Activated CD4-positive, alpha-beta memory T cell treated with anti-CD3 and anti-CD28 coated beads, Interleukin-2, amount 10 ng/mL, durations not matched to agents 7 days and 5 days (primary cell): ENCODE data around the gene ADAMTS17. TPM values are rescaled to one million over a fixed set of nuclear protein-coding genes. Genes with fewer than 3 reads are reported as not detected.

Source experiments
- CTCF ChIA-PET: fragments of 350-600 bp; sonication (Branson Sonifier 250); formaldehyde crosslinking; loops from one replicate; lab custom pipeline; 2021; ENCODE audit warnings: antibody characterized with exemption, inconsistent platforms; lab: Charles Lee
- POLR2A ChIA-PET: fragments of 350-600 bp; sonication (Branson Sonifier 250); formaldehyde crosslinking; loops from one replicate; lab custom pipeline; 2021; ENCODE audit warnings: antibody characterized with exemption; lab: Charles Lee
- DNase-seq: peaks from one replicate; pipeline ENCODE4 v3.0.0-alpha.2; 2020
- H3K27ac Mint-ChIP-seq: one replicate; pipeline ENCODE4 v1.8.0; 2021; ENCODE audit warnings: mild to moderate bottlenecking, mixed read lengths
- H3K27me3 Mint-ChIP-seq: one replicate; pipeline ENCODE4 v1.8.0; 2021; ENCODE audit warnings: mixed read lengths
- H3K36me3 Mint-ChIP-seq: one replicate; pipeline ENCODE4 v1.8.0; 2021; ENCODE audit warnings: low read depth, mixed read lengths
- H3K4me1 Mint-ChIP-seq: one replicate; pipeline ENCODE4 v1.8.0; 2021; ENCODE audit warnings: mixed read lengths
- H3K4me3 Mint-ChIP-seq: one replicate; pipeline ENCODE4 v1.8.0; 2021; ENCODE audit warnings: mild to moderate bottlenecking, mixed read lengths
- H3K9me3 Mint-ChIP-seq: one replicate; pipeline ENCODE4 v1.8.0; 2021; ENCODE audit warnings: mixed read lengths
- total RNA-seq, 2 experiments: library from RNA; stranded (reverse); gene quantifications; one replicate each; pipeline ENCODE4 v1.2.3, GENCODE V29; 2021

The ADAMTS17 gene
- total RNA-seq, 2 experiments from 2014 or later, result 0.38 to 0.68 TPM

DNA sequence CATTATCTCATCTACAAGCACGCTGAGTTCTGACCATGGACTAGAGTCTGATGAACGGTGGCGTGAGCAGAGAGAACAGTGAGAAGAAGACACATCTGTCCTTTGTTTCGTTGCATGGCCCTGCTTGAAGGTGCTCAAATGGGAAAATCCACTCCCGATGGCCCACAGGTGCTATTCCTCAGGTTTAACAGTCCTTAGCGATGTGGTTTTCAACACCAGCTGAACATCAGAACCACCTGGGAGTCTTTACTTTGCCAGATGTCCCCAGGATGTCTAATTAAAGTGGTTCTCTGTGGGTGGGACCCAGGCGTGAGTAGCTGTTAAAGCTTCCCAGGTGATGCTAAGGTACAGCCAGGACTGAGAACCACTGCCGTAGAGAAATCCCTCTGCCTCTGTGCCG lies 13.0 kb downstream of the ADAMTS17 start:
- H3K27ac Mint-ChIP-seq, result no peak overlapping the region
- CTCF ChIA-PET, result interaction anchor here (1.7 to 3.7 kb wide), 2 partner anchors 20 to 22 kb away, joined by 8 to 50 read pairs; no protein-coding TSS in a partner anchor
- no peaks in the 10 kb centered on the region for H3K36me3 Mint-ChIP-seq
- peaks cover 22% of the 10 kb centered on the region for H3K4me1 Mint-ChIP-seq
- POLR2A ChIA-PET, result no interaction called here
- no peaks in the 10 kb centered on the region for H3K27me3 Mint-ChIP-seq
- H3K9me3 Mint-ChIP-seq, result no peaks in the 10 kb centered on the region
- DNase-seq, result no peak
- no peak overlapping the region for H3K4me3 Mint-ChIP-seq

DNA sequence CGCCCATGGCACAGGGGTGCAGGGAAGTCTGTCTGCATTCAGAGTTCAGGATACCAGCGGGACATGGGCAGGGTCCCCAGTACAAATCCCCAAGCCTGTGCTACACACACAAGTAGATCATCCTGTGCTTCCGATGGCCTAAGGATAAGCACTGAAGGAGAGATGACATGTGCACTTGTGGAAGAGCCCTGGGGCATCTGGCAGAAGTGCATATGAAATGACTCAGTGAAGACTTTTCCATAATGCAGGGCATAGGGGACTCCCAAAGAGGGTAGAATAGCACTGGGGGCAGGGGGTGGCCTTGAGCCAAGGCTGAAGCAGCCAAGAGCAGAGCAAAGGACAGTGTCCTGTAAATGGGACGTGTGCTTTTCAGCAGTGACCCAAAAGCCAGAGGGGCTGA lies 22.9 kb downstream of the ADAMTS17 start:
- no peaks in the 10 kb centered on the region for H3K27me3 Mint-ChIP-seq
- no peak overlapping the region for H3K4me3 Mint-ChIP-seq
- H3K9me3 Mint-ChIP-seq, result no peaks in the 10 kb centered on the region
- no peaks in the 10 kb centered on the region for H3K36me3 Mint-ChIP-seq
- CTCF ChIA-PET, result no interaction called here
- DNase-seq, result no peak
- no peak overlapping the region for H3K27ac Mint-ChIP-seq
- POLR2A ChIA-PET, result no interaction called here
- no peaks in the 10 kb centered on the region for H3K4me1 Mint-ChIP-seq

DNA sequence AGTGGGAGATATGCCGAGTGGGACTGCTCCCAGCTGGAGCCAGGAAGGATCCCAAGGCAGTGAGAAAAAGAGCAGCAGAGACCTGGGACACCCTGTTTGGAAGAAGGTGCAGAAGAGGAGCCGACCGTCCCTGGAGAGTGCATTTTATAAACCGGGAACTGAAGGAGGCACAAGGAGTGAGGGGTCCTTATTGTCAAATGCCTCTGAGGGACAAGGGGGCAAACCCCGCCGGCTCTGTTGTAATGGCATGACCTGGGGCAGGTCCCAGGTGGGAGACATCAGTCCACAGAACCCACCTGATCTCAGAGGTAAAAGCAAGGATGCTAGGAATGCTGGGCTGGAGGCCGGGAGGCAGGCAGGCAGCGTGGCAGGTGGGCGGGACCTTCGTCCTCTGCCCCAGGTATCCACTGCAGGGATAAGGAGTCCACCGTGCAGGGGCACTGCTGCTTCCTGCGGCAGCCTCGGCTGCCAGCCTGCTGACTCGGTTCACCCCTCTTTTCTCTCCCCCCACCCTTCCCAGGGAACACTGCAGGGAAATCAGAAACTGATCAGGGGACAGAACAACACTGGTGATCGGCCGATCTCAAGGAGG lies 26.9 kb downstream of the ADAMTS17 start:
- no peak for DNase-seq
- H3K27ac Mint-ChIP-seq, result no peak overlapping the region
- no peaks in the 10 kb centered on the region for H3K27me3 Mint-ChIP-seq
- H3K9me3 Mint-ChIP-seq, result no peaks in the 10 kb centered on the region
- H3K4me3 Mint-ChIP-seq, result no peak overlapping the region
- H3K36me3 Mint-ChIP-seq, result no peaks in the 10 kb centered on the region
- CTCF ChIA-PET, result no interaction called here
- POLR2A ChIA-PET, result no interaction called here
- no peaks in the 10 kb centered on the region for H3K4me1 Mint-ChIP-seq

DNA sequence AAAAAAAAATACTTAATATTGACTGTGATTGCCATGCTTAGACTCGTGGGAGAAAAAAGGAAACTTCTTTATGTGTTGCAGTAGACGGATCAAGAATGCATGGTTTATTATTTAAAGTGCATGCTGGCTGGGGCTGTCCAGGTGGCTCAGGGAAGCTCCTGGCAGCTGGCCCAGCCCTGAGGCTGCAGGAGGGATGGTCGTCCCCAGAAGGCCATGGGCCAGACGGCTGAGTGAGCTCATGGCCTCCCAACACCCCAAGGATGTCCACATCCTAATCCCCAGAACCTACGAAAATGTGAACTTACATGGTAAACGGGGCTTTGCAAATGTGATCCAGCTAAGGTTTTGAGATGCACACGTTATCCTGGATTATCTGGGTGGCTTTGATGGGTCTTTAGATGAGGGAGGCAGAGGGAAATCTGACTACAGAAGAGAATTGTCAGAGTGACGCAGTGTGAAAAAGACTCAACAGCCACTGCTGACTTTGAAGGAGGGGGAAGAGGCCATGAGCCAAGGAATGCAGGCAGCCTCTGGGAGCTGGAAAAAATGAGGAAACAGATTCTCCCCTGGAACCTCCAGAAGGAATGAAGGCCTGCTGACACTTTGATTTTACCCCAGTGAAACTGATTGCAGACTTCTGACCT lies 29.8 kb downstream of the ADAMTS17 start:
- Mint-ChIP-seq H3K9me3 (no peaks in the 10 kb centered on the region), H3K27ac (no peak overlapping the region), H3K4me1 (no peaks in the 10 kb centered on the region), H3K36me3 (no peaks in the 10 kb centered on the region), H3K4me3 (no peak overlapping the region), H3K27me3 (no peaks in the 10 kb centered on the region)
- POLR2A ChIA-PET, result no interaction called here
- CTCF ChIA-PET, result no interaction called here
- no peak for DNase-seq

DNA sequence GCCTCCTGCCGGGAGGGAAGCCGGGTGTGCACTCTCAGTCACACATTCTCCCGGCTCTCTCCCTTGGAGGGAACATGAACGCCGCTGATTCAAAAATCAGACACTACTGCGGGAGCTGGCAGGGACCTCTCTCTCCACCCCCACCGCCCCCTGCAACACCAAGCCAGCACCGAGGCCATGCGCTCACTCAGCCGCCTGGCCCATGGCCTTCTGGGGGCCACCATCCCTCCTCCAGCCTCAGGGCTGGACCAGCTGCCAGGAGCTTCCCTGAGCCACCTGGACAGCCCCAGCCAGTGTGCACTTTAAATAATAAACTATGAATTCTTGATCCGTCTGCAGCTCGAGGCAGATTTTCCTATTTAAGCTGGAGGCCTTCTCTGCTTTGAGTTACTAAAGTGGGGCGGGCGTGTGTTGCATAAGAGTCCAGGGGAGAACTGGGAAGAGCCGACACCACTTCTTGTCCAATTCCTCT lies 30.6 kb downstream of the ADAMTS17 start:
- Mint-ChIP-seq H3K27me3 (no peaks in the 10 kb centered on the region), H3K36me3 (no peaks in the 10 kb centered on the region), H3K9me3 (no peaks in the 10 kb centered on the region), H3K4me3 (no peak overlapping the region), H3K4me1 (no peaks in the 10 kb centered on the region), H3K27ac (no peak overlapping the region)
- CTCF ChIA-PET, result no interaction called here
- POLR2A ChIA-PET, result no interaction called here
- no peak for DNase-seq

DNA sequence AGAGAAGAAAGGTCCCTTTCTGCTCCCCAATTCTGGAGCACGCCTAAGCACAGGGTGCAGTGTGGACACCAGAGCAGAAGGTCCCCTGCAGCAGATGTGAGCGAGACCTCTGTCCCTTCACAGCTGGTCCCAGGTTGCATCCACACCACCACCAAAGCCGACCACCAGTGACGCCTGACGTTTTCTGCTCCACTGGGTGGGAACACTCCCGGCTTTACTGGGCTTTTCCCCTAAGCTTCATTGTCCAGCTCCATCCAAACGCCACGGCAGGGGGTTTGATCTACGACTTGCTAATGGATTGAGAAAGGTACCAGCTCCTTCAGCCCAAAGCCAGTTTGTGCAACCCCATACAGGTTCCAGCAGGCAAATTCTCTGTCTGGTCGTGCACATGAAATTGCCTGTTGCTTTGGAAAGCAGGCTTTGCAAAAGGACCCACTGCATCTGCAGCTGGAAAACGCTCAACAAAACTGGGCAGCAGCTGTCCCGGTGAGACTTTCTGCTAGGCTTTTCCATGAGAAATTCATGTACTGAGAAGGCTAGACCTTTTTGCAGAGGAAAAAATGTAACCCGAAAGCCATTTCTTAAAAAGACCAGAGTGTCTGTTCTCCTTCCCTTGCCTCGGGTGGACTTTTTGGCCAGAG lies 31.1 kb downstream of the ADAMTS17 start:
- POLR2A ChIA-PET, result no interaction called here
- H3K36me3 Mint-ChIP-seq, result no peaks in the 10 kb centered on the region
- CTCF ChIA-PET, result interaction anchor here (0.9 kb wide), 1 partner anchor 40 kb away, joined by 3 read pairs; no protein-coding TSS in a partner anchor
- no peak overlapping the region for H3K27ac Mint-ChIP-seq
- no peaks in the 10 kb centered on the region for H3K9me3 Mint-ChIP-seq
- no peak overlapping the region for H3K4me3 Mint-ChIP-seq
- no peaks in the 10 kb centered on the region for H3K27me3 Mint-ChIP-seq
- no peaks in the 10 kb centered on the region for H3K4me1 Mint-ChIP-seq
- DNase-seq, result no peak

DNA sequence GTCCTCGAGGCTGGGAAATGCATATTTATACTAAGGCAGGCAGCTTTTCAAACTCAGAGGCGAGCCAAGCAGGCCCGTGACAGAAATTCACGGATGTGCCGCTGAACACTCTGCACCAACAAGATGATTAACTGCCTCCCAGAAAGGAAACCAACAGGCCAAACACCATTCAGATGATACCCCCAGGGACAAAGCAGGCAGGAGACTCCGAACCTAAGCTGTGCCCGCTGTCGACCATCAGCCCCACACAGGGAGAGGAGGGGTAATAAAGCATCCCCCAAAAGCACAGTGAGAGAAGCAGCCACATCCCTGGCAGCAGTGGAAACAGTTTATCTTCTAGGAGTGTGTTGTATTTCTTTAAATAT lies 31.8 kb downstream of the ADAMTS17 start:
- Mint-ChIP-seq H3K36me3 (no peaks in the 10 kb centered on the region), H3K4me3 (no peak overlapping the region), H3K27me3 (no peaks in the 10 kb centered on the region), H3K27ac (no peak overlapping the region), H3K4me1 (no peaks in the 10 kb centered on the region), H3K9me3 (no peaks in the 10 kb centered on the region)
- ChIA-PET POLR2A (no interaction called here), CTCF (interaction anchor here (0.9 kb wide), 1 partner anchor 40 kb away, joined by 3 read pairs; no protein-coding TSS in a partner anchor)
- no peak for DNase-seq

DNA sequence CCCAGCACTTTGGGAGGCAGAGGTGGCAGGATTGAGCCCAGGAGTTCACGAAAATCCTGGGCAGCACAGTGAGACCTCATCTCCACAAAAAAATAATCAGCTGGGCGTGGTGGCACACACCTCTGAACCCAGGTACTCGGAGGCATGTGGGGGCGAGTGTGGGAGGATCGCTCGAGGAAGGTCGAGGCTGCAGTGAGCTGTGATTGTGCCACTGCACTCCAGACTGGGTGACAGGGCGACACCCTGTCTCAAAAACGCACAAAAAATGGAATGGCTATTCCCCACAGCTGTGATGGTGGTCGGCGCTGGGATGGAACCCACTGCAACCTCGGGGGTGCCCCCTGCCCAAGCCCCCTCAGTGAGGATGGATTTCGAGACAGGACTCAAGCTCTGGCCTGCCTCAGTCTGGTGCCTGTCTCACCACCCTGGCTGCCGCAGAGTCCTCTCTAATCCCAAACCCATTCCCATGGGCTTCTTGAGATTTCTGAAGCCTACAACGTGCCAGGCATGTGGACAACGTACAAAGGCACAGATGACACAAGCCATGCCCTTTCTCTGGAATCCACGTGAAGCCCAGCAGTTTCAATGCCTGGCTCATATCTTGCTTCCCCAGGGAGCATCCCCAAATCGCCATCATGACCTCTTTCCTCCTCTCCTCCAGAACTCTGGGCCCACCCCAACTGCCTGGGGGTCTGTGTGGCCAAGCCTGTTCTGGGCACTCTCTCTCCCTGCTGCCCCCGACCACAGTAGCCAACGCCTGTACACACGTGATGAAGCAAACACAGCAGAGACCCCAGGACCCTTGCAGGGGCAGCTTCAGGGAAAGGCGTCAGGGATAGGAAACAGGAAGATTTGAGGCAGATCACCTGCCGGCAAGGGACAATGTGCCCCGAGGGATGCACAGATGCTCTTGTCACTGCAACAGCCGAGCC lies 32.4 kb downstream of the ADAMTS17 start:
- no peak overlapping the region for H3K27ac Mint-ChIP-seq
- no peaks in the 10 kb centered on the region for H3K4me1 Mint-ChIP-seq
- DNase-seq, result no peak
- POLR2A ChIA-PET, result no interaction called here
- CTCF ChIA-PET, result interaction anchor here (0.9 kb wide), 1 partner anchor 41 kb away, joined by 3 read pairs; no protein-coding TSS in a partner anchor
- no peaks in the 10 kb centered on the region for H3K27me3 Mint-ChIP-seq
- no peaks in the 10 kb centered on the region for H3K9me3 Mint-ChIP-seq
- no peaks in the 10 kb centered on the region for H3K36me3 Mint-ChIP-seq
- H3K4me3 Mint-ChIP-seq, result no peak overlapping the region

DNA sequence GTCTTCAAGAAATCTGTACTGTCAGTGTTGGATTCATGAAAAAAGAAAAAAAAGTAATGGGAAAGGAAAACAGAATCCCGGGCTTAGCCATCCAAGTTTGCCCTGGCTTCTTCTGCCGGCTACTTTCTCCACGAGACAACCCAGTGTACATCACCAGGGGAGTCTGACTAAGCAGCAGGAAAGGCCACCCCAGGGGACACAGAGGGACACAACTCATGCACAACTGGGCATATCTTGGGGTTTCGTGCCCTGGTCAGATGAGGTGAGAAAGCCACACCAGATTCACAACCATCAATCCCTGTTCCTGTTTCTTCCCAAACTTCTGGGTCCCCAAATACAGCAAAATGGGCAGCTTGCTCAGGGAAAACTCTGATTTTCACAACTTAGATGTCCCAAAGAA lies 33.2 kb downstream of the ADAMTS17 start:
- Mint-ChIP-seq H3K9me3 (peaks cover 2% of the 10 kb centered on the region), H3K4me3 (no peak overlapping the region), H3K27ac (no peak overlapping the region), H3K4me1 (no peaks in the 10 kb centered on the region), H3K27me3 (no peaks in the 10 kb centered on the region), H3K36me3 (no peaks in the 10 kb centered on the region)
- ChIA-PET POLR2A (no interaction called here), CTCF (no interaction called here)
- DNase-seq, result no peak

DNA sequence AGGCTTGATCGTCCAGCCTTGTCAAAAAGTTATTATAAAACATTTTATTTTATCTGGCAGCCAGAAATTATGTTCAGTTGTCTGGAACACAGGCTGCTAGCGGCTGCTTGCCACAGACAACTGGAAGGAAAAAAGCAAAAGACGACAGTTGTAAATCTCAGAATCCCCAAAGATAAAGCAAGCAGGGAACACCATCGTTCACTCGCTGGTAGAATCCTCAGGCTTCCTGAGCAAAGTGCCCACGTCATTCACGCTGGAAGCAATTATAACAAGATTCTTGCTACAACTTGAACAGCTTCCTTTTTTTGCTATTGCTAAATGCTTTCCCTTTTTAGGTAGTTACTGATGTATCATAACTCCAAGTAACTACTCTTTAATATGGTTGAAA lies 33.6 kb downstream of the ADAMTS17 start:
- no peak for DNase-seq
- H3K4me3 Mint-ChIP-seq, result no peak overlapping the region
- peaks cover 2% of the 10 kb centered on the region for H3K9me3 Mint-ChIP-seq
- no peaks in the 10 kb centered on the region for H3K36me3 Mint-ChIP-seq
- CTCF ChIA-PET, result no interaction called here
- H3K27me3 Mint-ChIP-seq, result no peaks in the 10 kb centered on the region
- H3K4me1 Mint-ChIP-seq, result no peaks in the 10 kb centered on the region
- POLR2A ChIA-PET, result no interaction called here
- no peak overlapping the region for H3K27ac Mint-ChIP-seq

DNA sequence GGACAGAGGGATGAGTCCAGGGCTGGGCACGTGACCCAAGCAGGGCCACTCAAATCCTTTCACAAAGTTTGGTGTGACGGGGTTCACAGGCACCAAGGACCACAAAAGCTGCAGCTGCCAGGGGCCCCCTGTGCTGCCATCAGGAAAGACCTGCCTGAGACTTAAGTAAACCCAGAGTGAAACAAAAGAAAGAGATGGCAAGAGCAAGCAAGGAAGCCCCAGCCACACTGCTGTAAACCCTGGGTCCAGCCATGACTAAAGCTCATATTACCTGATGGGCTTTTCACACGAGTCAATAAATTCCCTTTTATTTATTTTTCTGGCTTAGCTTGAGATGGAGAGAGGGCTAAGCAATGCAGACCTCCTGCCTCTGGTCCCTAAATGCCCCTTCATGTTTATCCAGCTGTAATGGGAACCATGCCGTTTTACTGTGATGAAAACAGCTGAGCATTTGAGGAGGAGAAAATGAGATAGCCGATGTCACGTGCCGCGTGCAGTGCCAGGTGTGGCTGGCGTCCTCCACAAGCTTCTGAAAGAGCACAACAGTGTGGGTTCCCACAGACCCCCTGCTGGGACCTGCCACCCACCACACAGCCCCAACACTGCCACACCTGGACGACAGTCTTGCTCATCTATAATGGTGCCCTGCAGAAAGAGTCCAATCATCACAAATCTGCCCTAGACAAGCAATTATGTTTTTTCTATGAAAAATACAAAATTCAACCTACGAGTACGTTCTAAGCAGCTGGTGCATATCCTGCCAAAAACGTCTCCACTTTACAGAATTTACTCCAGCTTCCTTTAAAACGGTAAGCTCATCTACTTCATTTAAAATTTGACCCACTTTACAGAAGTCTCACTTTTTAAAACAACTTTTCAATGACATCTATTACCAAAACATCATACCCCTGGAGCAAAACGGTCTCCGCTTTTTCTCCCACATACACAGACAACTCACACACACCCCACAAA lies 34.2 kb downstream of the ADAMTS17 start:
- Mint-ChIP-seq H3K9me3 (peaks cover 2% of the 10 kb centered on the region), H3K27ac (no peak overlapping the region), H3K4me1 (no peaks in the 10 kb centered on the region), H3K4me3 (no peak overlapping the region), H3K27me3 (no peaks in the 10 kb centered on the region), H3K36me3 (no peaks in the 10 kb centered on the region)
- CTCF ChIA-PET, result no interaction called here
- POLR2A ChIA-PET, result no interaction called here
- DNase-seq, result no peak

DNA sequence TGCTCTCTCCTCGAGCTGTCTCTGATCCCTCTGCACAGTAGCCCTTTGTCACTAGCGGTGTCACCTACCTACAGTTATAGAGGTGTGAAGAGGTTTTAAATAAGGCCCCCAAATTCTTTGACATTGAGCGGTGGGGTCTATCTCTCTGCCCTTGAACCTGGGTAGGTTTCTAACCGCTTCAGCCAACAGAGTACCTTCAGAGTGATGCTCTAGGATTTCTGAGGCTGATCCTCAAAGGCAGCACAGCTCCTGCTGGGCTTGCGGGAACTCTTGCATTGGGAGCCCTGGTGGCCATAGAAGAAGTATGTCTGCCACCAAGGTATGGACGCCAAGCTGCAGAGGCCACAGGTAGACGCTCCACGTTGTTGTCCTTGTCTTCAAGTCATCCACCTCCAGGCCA lies 35.7 kb downstream of the ADAMTS17 start:
- ChIA-PET CTCF (no interaction called here), POLR2A (no interaction called here)
- DNase-seq, result no peak
- Mint-ChIP-seq H3K9me3 (peaks cover 6% of the 10 kb centered on the region), H3K27ac (no peak overlapping the region), H3K27me3 (no peaks in the 10 kb centered on the region), H3K36me3 (no peaks in the 10 kb centered on the region), H3K4me1 (no peaks in the 10 kb centered on the region), H3K4me3 (no peak overlapping the region)
